Nephron progenitor cell (in vitro differentiated cells): ENCODE results near the gene PRPF19.

Source experiments
- DNase-seq: peaks from one replicate; pipeline ENCODE4 v3.0.0; 2021
- H3K27ac Mint-ChIP-seq: 2 replicates; pipeline ENCODE4 v1.8.0; 2021; ENCODE audit warnings: mild to moderate bottlenecking, moderate library complexity, mixed read lengths
- H3K27me3 Mint-ChIP-seq: 2 replicates; pipeline ENCODE4 v1.8.0; 2021; ENCODE audit warnings: mild to moderate bottlenecking, low read depth, mixed read lengths; ENCODE audit not compliant: poor library complexity
- H3K36me3 Mint-ChIP-seq: 2 replicates; pipeline ENCODE4 v1.8.0; 2021; ENCODE audit warnings: low read depth, mixed read lengths
- H3K4me1 Mint-ChIP-seq: 2 replicates; pipeline ENCODE4 v1.8.0; 2021; ENCODE audit warnings: mixed read lengths
- H3K4me3 Mint-ChIP-seq: 2 replicates; pipeline ENCODE4 v1.8.0; 2021; ENCODE audit warnings: mild to moderate bottlenecking, moderate library complexity, mixed read lengths
- H3K9me3 Mint-ChIP-seq: 2 replicates; pipeline ENCODE4 v1.8.0; 2021; ENCODE audit warnings: mild to moderate bottlenecking, moderate library complexity, mixed read lengths
- TF ChIP-seq, protein P1 (sequence below): fragments of 200-600 bp; sonication (generic); IDR thresholded peaks from 2 replicates; pipeline ENCODE4 v1.5.0; 2021; ENCODE audit warnings: antibody characterized with exemption

PRPF19 gene

GRCh38 chr11:60937144-60937527, 30.8 kb upstream of the PRPF19 start:
- Mint-ChIP-seq H3K27me3 (peaks cover 5% of the 10 kb centered on the region), H3K9me3 (no peaks in the 10 kb centered on the region), H3K4me3 (no peak overlapping the region), H3K4me1 (peaks cover 35% of the 10 kb centered on the region), H3K36me3 (peaks cover 23% of the 10 kb centered on the region), H3K27ac (peak overlapping the region; percentile 94)
- no peak for DNase-seq
- TF ChIP-seq, protein P1, sequence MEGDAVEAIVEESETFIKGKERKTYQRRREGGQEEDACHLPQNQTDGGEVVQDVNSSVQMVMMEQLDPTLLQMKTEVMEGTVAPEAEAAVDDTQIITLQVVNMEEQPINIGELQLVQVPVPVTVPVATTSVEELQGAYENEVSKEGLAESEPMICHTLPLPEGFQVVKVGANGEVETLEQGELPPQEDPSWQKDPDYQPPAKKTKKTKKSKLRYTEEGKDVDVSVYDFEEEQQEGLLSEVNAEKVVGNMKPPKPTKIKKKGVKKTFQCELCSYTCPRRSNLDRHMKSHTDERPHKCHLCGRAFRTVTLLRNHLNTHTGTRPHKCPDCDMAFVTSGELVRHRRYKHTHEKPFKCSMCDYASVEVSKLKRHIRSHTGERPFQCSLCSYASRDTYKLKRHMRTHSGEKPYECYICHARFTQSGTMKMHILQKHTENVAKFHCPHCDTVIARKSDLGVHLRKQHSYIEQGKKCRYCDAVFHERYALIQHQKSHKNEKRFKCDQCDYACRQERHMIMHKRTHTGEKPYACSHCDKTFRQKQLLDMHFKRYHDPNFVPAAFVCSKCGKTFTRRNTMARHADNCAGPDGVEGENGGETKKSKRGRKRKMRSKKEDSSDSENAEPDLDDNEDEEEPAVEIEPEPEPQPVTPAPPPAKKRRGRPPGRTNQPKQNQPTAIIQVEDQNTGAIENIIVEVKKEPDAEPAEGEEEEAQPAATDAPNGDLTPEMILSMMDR, result no peak

GRCh38 chr11:60936467-60937143, 30.2 kb upstream of the PRPF19 start:
- Mint-ChIP-seq H3K36me3 (peaks cover 24% of the 10 kb centered on the region), H3K27ac (peak overlapping the region; percentile 94), H3K27me3 (peaks cover 5% of the 10 kb centered on the region), H3K4me1 (peaks cover 36% of the 10 kb centered on the region), H3K9me3 (no peaks in the 10 kb centered on the region), H3K4me3 (no peak overlapping the region)
- TF ChIP-seq, protein P1, result no peak
- DNase-seq, result no peak

GRCh38 chr11:60935676-60936442, 29.5 kb upstream of the PRPF19 start:
- TF ChIP-seq, protein P1, result no peak
- peak overlapping the region; percentile 85 for H3K27ac Mint-ChIP-seq
- H3K36me3 Mint-ChIP-seq, result peaks cover 22% of the 10 kb centered on the region
- peaks cover 2% of the 10 kb centered on the region for H3K27me3 Mint-ChIP-seq
- no peak for DNase-seq
- H3K4me3 Mint-ChIP-seq, result no peak overlapping the region
- peaks cover 36% of the 10 kb centered on the region for H3K4me1 Mint-ChIP-seq
- H3K9me3 Mint-ChIP-seq, result no peaks in the 10 kb centered on the region

DNA sequence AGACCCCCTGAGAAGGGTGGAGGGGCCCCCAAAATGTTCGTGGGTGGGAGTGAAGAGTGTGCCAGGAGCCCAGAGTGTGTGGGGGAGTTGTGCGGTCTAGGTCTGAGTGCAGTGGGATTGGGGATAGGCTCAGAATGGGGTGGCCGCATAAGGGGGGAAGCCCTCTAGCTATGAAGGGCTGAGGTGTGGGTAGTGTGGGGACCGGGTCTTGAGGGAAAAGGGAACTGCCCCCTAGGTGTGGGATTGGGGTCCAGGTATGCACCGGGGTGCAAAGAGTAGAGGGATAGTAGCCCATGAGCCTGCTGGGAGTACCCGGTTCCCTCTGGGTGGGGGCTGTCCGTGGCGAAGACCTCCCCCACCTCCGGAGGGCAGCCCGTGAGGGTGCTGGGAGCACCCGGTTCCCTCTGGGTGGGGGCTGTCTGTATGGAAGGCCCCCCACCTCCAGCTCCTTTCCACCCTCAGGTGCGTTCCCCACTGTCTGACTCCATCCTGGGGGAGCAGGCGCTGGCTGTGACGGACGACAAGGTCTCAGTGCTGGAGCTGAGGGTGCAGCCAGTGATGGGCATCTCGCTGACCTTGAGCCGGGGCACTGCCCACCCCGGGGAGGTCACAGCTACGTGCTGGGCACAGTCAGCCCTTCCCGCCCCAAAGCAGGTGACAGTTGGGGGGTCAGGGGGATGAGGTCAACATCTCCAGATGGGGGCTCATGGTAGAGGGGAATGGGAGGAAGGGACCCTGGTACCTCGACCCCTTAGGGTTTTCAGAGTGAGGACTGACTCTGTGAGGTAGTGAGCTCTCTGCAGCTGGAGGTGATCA, 28.6 kb upstream of the PRPF19 start:
- no peak for DNase-seq
- TF ChIP-seq, protein P1, result no peak
- H3K4me3 Mint-ChIP-seq, result no peak overlapping the region

DNA sequence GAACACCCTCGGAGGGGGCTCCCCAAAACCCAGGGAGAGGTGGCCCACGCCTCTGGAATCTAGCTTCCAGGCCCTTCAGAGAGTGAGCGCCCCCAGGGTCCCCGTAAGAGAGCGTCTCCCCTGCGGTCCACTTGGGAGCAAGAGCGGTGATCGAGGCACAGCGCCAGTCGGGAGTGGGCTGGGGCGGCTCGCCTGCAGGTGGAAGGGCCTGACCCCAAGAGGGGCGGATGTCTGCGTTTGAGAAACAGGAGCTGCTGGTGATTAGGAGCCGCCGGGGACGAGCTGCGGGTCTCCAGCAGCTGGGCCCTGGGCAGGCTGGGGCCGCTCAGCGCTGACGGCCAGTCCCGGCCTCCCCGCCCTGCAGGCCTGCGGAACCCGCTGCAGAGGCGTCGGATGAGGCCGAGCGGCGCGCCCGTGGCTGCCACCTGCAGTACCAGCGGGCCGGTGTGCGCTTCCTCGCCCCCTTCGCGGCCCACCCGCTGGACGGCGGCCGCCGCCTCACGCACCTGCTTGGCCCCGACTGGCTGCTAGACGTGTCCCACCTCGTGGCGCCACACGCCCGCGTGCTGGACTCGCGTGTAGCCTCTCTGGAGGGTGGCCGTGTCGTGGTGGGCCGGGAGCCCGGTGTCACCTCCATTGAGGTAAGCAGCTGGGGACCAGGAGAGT, 27.9 kb upstream of the PRPF19 start:
- Mint-ChIP-seq H3K36me3 (peaks cover 35% of the 10 kb centered on the region), H3K4me1 (peaks cover 33% of the 10 kb centered on the region), H3K27me3 (no peaks in the 10 kb centered on the region), H3K27ac (peak overlapping the region; percentile 89), H3K4me3 (no peak overlapping the region), H3K9me3 (no peaks in the 10 kb centered on the region)
- DNase-seq, result no peak
- TF ChIP-seq, protein P1, result no peak

More for the DNA sequence above, 28.6 kb upstream of the PRPF19 start:
- Mint-ChIP-seq H3K27me3 (no peaks in the 10 kb centered on the region), H3K36me3 (peaks cover 27% of the 10 kb centered on the region), H3K27ac (no peak overlapping the region), H3K9me3 (no peaks in the 10 kb centered on the region), H3K4me1 (peaks cover 36% of the 10 kb centered on the region)
